ENCODE results near the gene LPO.

Gene LPO

GRCh38 chr17:58267347-58268324, 29.3 kb downstream of the LPO start:
- Histone ChIP-seq H3K4me1 (ENCODE audit: control insufficient read depth in 1 of 2, insufficient read depth in 1 of 2, low read depth in 1 of 2, low read length in 1 of 2) (peaks cover 12 to 26% of the 10 kb centered on the region in 2 experiments), H3K36me3 (no peaks in the 10 kb centered on the region), H3K27me3 (peaks cover 8% of the 10 kb centered on the region), H3K27ac (no peak overlapping the region), H3K9me3 (no peaks in the 10 kb centered on the region), H3K4me3 (ENCODE audit: low read depth in 1 of 2, low read length in 1 of 2) (no peak overlapping the region)
- TF ChIP-seq CTCF (IDR thresholded peaks at IDR 0.05), result no peak

- no peak for TF ChIP-seq CTCF (IDR thresholded peaks at IDR 0.05)
- Histone ChIP-seq H3K4me1 (ENCODE audit: control insufficient read depth in 1 of 2, insufficient read depth in 1 of 2, low read depth in 1 of 2, low read length in 1 of 2) (peaks cover 19 to 33% of the 10 kb centered on the region in 2 experiments), H3K9me3 (no peaks in the 10 kb centered on the region), H3K4me3 (ENCODE audit: low read depth in 1 of 2, low read length in 1 of 2) (no peak overlapping the region), H3K27me3 (peaks cover 3% of the 10 kb centered on the region), H3K36me3 (no peaks in the 10 kb centered on the region), H3K27ac (no peak overlapping the region)
Measured at GRCh38 chr17:58268326-58268725, 29.9 kb downstream of the LPO start.

GRCh38 chr17:58268774-58269556, 30.6 kb downstream of the LPO start:
- no peak overlapping the region for H3K4me3 ChIP-seq (ENCODE audit: low read depth in 1 of 2, low read length in 1 of 2)
- H3K4me1 ChIP-seq (ENCODE audit: control insufficient read depth in 1 of 2, insufficient read depth in 1 of 2, low read depth in 1 of 2, low read length in 1 of 2), result peaks cover 24 to 37% of the 10 kb centered on the region in 2 experiments
- H3K27me3 ChIP-seq, result no peaks in the 10 kb centered on the region
- H3K9me3 ChIP-seq, result no peaks in the 10 kb centered on the region
- no peak for TF ChIP-seq CTCF (IDR thresholded peaks at IDR 0.05)
- H3K36me3 ChIP-seq, result no peaks in the 10 kb centered on the region
- no peak overlapping the region for H3K27ac ChIP-seq

GRCh38 chr17:58269557-58270291, 31.3 kb downstream of the LPO start:
- Histone ChIP-seq H3K9me3 (no peaks in the 10 kb centered on the region), H3K27me3 (no peaks in the 10 kb centered on the region), H3K36me3 (no peaks in the 10 kb centered on the region), H3K27ac (no peak overlapping the region), H3K4me3 (ENCODE audit: low read depth in 1 of 2, low read length in 1 of 2) (no peak overlapping the region), H3K4me1 (ENCODE audit: control insufficient read depth in 1 of 2, insufficient read depth in 1 of 2, low read depth in 1 of 2, low read length in 1 of 2) (peaks cover 30 to 37% of the 10 kb centered on the region in 2 experiments)
- no peak for TF ChIP-seq CTCF (IDR thresholded peaks at IDR 0.05)

- no peaks in the 10 kb centered on the region for H3K9me3 ChIP-seq
- H3K4me1 ChIP-seq (ENCODE audit: control insufficient read depth in 1 of 2, insufficient read depth in 1 of 2, low read depth in 1 of 2, low read length in 1 of 2), result peaks cover 32 to 43% of the 10 kb centered on the region in 2 experiments
- H3K27me3 ChIP-seq, result no peaks in the 10 kb centered on the region
- no peak for TF ChIP-seq CTCF (IDR thresholded peaks at IDR 0.05)
- H3K36me3 ChIP-seq, result no peaks in the 10 kb centered on the region
- H3K4me3 ChIP-seq (ENCODE audit: low read depth in 1 of 2, low read length in 1 of 2), result no peak overlapping the region
- H3K27ac ChIP-seq, result no peak overlapping the region
Measured at GRCh38 chr17:58270476-58271215, 32.3 kb downstream of the LPO start.

Data from neutrophil (primary cell).